Subcutaneous adipose tissue (tissue), 4 donors: ENCODE data around the gene KATNAL2. TPM values are rescaled to one million over a fixed set of nuclear protein-coding genes. Genes with fewer than 3 reads are reported as not detected.

ENCODE experiments used
- total RNA-seq, 4 donors: library from RNA; depleted of rRNA; stranded (reverse); fragments of >200 nt; gene quantifications; one replicate each; pipeline ENCODE4 v1.1.0, GENCODE V29; 2016
- TF ChIP-seq, protein P1 (sequence below): fragments of 450-650 bp; IDR thresholded peaks from one replicate; pipeline ENCODE4 v1.5.1; 2016; ENCODE audit warnings: low read depth, mild to moderate bottlenecking, control low read depth, antibody characterized with exemption, moderate library complexity

The KATNAL2 gene
- total RNA-seq, 4 donors from 2014 or later: 2.6 to 17.2 (median 8.6) TPM

DNA sequence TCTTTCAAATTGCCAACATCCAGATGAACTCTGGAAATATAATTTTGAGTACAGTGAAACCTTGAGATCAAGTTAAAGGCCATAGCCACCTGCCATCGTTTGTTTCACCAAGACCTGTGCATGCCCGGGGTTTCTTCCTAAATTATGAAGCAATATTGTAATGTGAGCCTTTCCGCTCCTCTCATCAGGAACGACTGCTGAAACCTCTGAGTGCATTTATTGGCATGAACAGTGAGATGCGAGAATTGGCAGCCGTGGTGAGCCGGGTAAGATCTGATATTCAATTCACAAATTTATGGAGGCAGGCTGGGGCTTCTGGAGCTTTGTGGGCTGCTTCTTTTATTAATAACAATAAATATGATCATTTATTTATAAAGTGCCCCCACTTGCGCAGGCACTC is 145.7 kb downstream of the KATNAL2 start:
- TF ChIP-seq, protein P1, sequence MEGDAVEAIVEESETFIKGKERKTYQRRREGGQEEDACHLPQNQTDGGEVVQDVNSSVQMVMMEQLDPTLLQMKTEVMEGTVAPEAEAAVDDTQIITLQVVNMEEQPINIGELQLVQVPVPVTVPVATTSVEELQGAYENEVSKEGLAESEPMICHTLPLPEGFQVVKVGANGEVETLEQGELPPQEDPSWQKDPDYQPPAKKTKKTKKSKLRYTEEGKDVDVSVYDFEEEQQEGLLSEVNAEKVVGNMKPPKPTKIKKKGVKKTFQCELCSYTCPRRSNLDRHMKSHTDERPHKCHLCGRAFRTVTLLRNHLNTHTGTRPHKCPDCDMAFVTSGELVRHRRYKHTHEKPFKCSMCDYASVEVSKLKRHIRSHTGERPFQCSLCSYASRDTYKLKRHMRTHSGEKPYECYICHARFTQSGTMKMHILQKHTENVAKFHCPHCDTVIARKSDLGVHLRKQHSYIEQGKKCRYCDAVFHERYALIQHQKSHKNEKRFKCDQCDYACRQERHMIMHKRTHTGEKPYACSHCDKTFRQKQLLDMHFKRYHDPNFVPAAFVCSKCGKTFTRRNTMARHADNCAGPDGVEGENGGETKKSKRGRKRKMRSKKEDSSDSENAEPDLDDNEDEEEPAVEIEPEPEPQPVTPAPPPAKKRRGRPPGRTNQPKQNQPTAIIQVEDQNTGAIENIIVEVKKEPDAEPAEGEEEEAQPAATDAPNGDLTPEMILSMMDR: no peak

DNA sequence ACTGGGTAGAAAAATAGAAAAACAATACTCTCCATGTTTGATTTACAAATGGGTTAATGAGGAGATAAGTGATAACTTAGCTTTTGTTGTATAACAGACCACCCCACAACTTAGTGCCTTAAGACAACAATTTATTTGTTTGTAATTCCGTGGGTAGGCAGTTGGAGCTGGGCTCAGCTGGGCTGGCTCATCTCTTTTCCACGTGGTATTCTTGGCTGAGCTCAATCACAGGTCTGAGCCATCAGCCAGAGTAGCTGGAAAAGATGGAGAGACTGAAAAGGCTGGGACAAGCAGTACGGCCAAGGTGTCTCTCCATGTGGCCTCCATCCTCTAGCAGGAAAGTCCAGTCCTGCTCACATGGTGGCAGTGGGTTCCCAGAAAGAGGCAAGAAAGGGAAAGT is 150.2 kb downstream of the KATNAL2 start:
- TF ChIP-seq, protein P1: no peak

DNA sequence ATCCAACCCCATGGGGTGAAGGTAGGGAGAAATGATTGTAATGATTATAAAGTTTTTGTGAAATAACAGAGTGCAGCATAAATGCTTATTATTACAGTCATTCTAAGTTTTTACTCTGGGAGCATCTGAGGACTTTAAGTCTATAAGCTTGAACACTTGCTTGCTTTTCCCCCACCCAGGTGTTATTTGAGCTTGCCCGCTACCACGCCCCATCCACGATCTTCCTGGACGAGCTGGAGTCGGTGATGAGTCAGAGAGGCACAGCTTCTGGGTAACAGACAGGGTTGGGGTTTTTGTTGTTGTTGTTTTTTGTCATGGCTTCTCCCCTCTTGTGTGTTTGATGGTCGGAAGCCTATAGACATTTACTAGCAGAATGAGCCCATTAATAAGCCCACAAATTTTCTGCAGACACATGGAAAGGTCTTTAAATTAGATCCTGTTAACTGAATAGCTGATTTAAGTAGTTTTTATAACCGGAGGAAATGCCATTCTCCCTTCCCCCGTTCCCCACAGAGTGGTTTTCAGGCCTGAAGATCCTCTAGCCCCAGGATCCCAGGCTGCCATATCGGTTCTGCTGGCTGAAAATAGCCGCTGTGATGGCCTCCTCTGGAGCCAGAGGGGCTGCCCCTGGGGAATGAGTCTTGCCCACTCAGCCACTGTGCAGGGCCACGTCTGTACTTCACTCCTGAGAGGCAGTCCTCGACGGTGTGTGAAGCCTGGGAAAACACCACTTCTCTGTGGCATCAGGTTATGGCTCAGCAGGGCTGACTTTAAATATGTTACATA is 157.9 kb downstream of the KATNAL2 start:
- TF ChIP-seq, protein P1: no peak

DNA sequence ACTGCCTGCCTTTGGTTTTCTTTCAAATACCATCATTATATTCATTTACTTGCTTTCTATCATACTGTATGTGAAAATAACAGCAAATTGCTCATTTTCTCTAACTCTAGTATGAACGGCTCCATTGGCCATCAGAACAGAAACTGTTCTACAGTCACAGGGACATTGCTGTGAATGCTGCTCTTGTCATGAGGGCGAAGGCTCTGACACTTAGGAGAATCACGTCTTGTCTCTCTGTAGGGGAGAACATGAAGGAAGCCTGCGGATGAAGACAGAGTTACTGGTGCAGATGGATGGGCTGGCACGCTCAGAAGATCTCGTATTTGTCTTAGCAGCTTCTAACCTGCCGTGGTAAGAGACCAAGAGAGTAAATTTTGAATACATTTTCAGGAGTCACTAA is 159.7 kb downstream of the KATNAL2 start:
- TF ChIP-seq, protein P1: no peak

DNA sequence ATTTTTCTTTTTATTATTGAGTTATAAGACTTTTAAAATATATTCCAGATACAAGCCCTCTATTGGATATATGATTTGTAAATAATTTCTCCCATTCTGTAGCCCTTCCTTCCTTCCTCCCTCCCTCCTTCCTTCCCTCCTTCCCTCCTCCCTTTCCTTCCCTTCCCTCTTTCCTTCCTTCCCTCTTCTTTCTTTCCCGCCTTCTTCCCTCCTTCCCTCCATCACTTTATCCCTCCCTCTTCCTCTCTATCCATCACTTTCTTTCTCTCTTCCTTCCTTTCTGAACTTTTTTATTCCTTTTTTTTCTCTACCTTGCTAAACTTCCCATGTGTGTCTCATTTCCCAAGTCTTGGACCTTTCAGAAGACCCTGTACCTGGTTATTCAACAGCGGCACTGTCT is 163.5 kb downstream of the KATNAL2 start:
- TF ChIP-seq, protein P1: no peak

DNA sequence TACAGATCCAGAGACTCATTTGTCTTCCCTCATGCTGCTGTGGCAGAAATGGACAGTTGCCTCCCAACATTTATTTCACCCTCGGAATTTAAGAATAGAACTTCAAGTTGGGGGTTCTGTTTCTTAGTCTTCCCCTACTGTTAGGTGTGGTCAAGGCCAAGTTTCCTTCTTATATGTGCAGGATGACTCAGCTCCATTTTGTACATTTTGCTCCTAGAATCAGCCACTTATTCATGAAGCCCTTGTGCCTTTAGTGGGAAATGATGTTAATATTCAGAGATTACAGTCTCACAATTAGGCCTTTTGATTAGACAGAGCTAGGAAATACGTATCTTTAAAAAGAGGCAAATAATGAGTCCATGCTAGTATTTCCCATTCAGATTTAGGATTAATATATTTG is 164.2 kb downstream of the KATNAL2 start:
- TF ChIP-seq, protein P1: no peak

DNA sequence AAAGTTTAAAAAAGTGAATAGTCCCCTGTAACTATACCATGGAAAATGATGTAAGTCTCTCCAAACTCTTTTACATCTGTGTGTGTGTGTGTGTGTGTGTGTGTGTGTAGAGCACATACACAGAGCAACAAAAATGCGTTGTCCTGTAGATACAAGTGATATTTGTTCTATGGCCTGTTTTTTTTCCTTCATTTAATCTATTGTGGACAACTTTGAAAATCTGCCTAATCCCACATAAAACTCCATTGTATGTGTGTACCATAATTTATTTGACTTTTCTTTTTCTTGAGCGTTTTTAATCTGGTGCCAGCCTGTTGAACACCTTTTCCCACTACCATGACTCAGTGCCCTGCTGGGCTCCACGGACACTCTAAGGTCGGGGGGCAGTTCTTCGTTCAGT is 170.3 kb downstream of the KATNAL2 start:
- TF ChIP-seq, protein P1: no peak
